ENCODE measurements around the gene RNF220. TPM values are rescaled to one million over a fixed set of nuclear protein-coding genes. Genes with fewer than 3 reads are reported as not detected.

RNF220 gene
- total and polyA plus RNA-seq, 9 of the 15 experiments (the other 6 are each of a cell fraction or from before 2014, with no cell fraction given) = 5.1 to 117 (median 66.9) TPM

DNA sequence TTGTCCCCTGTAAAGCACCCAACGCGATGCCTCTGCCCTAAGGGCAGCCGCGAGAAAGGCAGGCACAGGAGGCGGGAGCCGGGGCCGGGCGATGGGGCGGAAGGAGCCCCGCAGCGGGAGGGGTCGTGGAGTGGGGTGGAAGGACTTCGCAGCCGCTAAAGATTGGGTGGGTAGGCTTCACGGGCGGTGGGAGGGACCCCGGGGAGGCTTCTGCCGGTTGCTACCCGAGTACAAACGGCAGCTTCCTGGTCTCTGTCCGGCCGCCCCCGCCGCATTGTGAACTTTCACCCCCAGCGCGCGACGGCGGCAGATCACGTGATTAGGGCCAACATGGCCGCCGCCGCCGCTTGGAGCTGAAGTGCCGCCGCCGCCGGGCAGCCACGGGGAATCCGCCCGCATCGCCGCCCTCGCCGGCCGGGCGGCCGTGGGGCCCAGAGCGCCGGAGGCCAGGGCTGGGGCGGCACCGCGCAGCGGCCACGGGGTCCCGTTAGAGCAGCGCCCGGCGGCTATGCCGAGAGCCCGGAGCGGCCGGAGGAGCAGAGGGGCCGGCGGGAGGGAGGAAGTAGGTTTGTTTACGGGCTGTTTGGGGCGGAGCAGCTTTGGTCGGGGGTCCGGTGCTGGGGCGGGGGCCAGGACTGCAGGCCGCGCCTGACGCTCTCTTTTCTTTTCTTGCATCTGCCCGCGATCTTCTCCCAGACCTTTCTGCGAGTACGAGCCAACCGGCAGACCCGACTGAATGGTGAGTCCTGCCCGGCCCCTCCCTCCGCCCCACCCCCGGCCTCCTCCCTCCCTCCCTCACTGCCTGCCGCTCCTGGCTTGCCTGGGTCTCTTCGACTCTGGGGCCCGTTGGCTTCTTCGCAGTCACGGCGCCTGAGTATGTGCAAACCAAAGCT, 226.8 kb downstream of the RNF220 start:
- DNase-seq (ENCODE audit: extremely low read depth in 1 of 4, low spot score in 3 of 4) (peak; percentile 95 to 96 (median 96)), ATAC-seq (peak; percentile 87), FAIRE-seq (no peak)
- in situ Hi-C loops (cut with MboI) (no loop called here), intact Hi-C loops (cut with micrococcal nuclease) (loop anchor here (10.0 kb wide), 1 partner anchor 173 kb away; the partner anchor contains the start of genes BTBD19, DYNLT4 and PLK3)
- H3K79me2 ChIP-seq (ENCODE audit: control insufficient read depth, insufficient read depth, low read length) = peaks cover 31% of the 10 kb centered on the region
- peaks cover 4% of the 10 kb centered on the region; the same call in 1 of the 2 replicates for H4K20me1 ChIP-seq (replicated peaks; ENCODE audit: control insufficient read depth, insufficient read depth, low read length)
- BruUV-seq (replicated peaks) = no TSS peak
- H3K4me3 ChIP-seq = peak overlapping the region; percentile 78
- H3K4me2 ChIP-seq (ENCODE audit: insufficient read depth, low read length) = peak overlapping the region; percentile 76
- peaks cover 49 to 60% of the 10 kb centered on the region in 2 experiments; a peak in 4 of 5 replicates for H3K4me1 ChIP-seq (replicated peaks in 1 of 2; ENCODE audit: control insufficient read depth in 2 of 2, insufficient read depth in 2 of 2, low read length in 2 of 2)
- peaks cover 41% of the 10 kb centered on the region for H3K36me3 ChIP-seq (ENCODE audit: control insufficient read depth, insufficient read depth, low read length)
- H3K9me1 ChIP-seq (ENCODE audit: control insufficient read depth, insufficient read depth, low read length) = peaks cover 8% of the 10 kb centered on the region
- H3K27me3 ChIP-seq (ENCODE audit: control insufficient read depth in 2 of 2, insufficient read depth in 2 of 2, low read length in 2 of 2) = no peaks in the 10 kb centered on the region
- H3K27ac ChIP-seq (ENCODE audit: extremely low read depth, low read depth, low read length) = peak overlapping the region; percentile 90
- peak overlapping the region; percentile 82 for H2AFZ ChIP-seq (ENCODE audit: low read depth, low read length)
- under 1% methylated on average over 65 of the region's 88 CpGs for WGBS (ENCODE audit: insufficient coverage, low coverage, missing lambda C conversion rate)
- H3K9me3 ChIP-seq (replicated peaks; ENCODE audit: control insufficient read depth, insufficient read depth, low read depth, low read length) = no peaks in the 10 kb centered on the region
- CTCF ChIA-PET (ENCODE audit: low intra/inter-chr PET ratio) = no interaction called here
- peak overlapping the region; percentile 83 to 92 for H3K9ac ChIP-seq (ENCODE audit: insufficient read depth in 1 of 2, low read depth in 2 of 2, low read length in 2 of 2)
- POLR2A ChIA-PET = interaction anchor here (0.6 to 21.3 kb wide), 32 partner anchors 12 to 1785 kb away, joined by 3 to 328 read pairs (median 4); partner anchors contain the start of genes ARMH1, RNU5D-1, RPS8 and TMEM53
- no peak for TF ChIP-seq COPS2 (conservative IDR thresholded peaks at IDR 0.05)
- TF ChIP-seq NCOA4 (IDR thresholded peaks at IDR 0.05; ENCODE audit: partially characterized antibody) = no peak
- TF ChIP-seq ZC3H8 (IDR thresholded peaks at IDR 0.05) = no peak
- no peak; the same call in 1 of the 2 replicates for TF ChIP-seq TRIM28 (IDR thresholded peaks at IDR 0.05)
- peak; percentile 93 for TF ChIP-seq PHF20 (IDR thresholded peaks at IDR 0.05; ENCODE audit: partially characterized antibody)
- TF ChIP-seq, protein P1, sequence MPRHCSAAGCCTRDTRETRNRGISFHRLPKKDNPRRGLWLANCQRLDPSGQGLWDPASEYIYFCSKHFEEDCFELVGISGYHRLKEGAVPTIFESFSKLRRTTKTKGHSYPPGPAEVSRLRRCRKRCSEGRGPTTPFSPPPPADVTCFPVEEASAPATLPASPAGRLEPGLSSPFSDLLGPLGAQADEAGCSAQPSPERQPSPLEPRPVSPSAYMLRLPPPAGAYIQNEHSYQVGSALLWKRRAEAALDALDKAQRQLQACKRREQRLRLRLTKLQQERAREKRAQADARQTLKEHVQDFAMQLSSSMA (CRISPR knock-in tag; IDR thresholded peaks at IDR 0.05) = peak; percentile 85; the same call in 1 of the 2 replicates
- TF ChIP-seq ZNF551 (CRISPR knock-in tag; IDR thresholded peaks at IDR 0.05) = no peak
- TF ChIP-seq GTF2F1 (IDR thresholded peaks at IDR 0.05; ENCODE audit: low read depth, low read length) = no peak
- TF ChIP-seq BRF2 (IDR thresholded peaks at IDR 0.05; ENCODE audit: borderline replicate concordance, insufficient read depth, insufficient read length) = no peak
- no peak for TF ChIP-seq CREB5 (CRISPR knock-in tag; IDR thresholded peaks at IDR 0.05)
- TF ChIP-seq CREB1 (IDR thresholded peaks at IDR 0.05) = peak; percentile 54; the same call in 1 of the 2 replicates
- no peak; the same call in 1 of the 2 replicates for TF ChIP-seq CREB1 (CRISPR knock-in tag; IDR thresholded peaks at IDR 0.05)
- peak; percentile 84; the same call in 1 of the 2 replicates for TF ChIP-seq ZNF583 (CRISPR knock-in tag; IDR thresholded peaks at IDR 0.05)
- TF ChIP-seq MAFG (tag; conservative IDR thresholded peaks at IDR 0.05) = no peak
- TF ChIP-seq HMG20A (CRISPR knock-in tag; conservative IDR thresholded peaks at IDR 0.05) = no peak
- TF ChIP-seq, protein P2, sequence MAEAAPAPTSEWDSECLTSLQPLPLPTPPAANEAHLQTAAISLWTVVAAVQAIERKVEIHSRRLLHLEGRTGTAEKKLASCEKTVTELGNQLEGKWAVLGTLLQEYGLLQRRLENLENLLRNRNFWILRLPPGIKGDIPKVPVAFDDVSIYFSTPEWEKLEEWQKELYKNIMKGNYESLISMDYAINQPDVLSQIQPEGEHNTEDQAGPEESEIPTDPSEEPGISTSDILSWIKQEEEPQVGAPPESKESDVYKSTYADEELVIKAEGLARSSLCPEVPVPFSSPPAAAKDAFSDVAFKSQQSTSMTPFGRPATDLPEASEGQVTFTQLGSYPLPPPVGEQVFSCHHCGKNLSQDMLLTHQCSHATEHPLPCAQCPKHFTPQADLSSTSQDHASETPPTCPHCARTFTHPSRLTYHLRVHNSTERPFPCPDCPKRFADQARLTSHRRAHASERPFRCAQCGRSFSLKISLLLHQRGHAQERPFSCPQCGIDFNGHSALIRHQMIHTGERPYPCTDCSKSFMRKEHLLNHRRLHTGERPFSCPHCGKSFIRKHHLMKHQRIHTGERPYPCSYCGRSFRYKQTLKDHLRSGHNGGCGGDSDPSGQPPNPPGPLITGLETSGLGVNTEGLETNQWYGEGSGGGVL (CRISPR knock-in tag; IDR thresholded peaks at IDR 0.05) = no peak
- TF ChIP-seq PHB (CRISPR knock-in tag; IDR thresholded peaks at IDR 0.05) = no peak

Data from K562 (cell line).